Activated T-cell treated with anti-CD3 and anti-CD28 coated beads for 24 hours (primary cell): Measurements from ENCODE around the gene KCNA2.

Experiments
- DNase-seq: peaks from one replicate; pipeline ENCODE4 v3.0.0-alpha.2; 2020; ENCODE audit warnings: low read depth

The KCNA2 gene

DNA sequence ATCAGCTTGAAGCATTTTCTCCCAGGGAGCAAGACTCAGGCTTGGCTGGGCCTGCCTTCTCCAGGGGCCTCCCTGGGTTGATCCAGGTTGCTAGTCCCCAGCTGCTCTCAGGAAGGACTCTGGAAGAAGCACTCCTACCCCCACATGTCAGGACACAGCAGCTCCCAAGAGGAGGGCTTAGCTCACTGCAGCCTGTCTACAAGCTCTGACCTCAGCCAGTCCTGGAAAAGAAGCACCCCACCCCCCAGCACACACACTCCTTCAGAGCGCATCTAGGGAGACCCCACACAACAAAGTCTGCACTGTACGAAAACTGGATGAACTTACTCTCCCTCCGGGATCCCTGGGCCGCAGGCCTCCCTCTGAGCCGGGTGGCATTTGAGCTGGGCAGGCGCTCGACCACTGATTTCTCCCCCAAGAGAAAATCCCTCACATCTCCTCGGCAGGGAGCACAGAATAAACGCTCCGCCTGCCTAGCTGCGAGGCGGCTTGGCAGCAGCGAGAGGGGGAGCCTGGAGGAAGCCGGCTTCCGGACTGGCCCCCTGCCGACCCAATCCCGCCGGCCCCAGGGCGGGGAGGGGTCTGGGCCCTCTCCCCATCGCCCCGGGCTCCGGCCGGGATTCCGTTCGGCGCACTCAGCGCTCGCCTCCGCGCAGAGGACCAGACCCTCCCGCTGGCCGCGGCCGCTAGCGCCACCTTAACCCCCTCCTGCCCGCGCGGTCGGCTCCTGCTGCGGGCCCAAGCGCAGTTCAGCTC lies at the start of gene KCNA2:
KCNA2 (minus strand) TSS at position 458 of the 756 bp plus-strand sequence. CDS start 1,576 bp downstream, outside the sequence.
- DNase-seq, result no peak

DNA sequence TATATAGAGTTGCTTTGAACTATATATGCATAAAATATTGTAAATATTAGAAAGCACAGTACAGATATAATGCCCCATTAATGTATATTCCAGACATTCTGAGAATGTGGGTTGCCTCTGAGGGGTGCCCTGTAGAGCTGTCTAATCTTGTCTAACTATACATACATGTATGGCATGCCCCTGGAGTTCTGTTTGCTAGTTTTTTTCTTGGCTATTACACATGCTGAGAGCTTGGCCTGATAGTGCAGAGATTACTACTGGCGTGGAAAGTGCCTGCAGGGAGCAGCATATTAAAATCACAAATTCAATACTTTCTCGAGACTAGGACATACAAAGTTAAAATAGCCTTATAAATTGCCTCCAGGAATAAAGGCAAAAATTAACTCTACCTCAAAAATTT lies 44.5 kb upstream of the KCNA2 start:
- DNase-seq, result no peak

- DNase-seq, result no peak
Observed at GRCh38 chr1:110648417-110648816, 42.3 kb upstream of the KCNA2 start.

GRCh38 chr1:110647254-110647891 lies 41.2 kb upstream of the KCNA2 start:
- DNase-seq, result no peak

DNA sequence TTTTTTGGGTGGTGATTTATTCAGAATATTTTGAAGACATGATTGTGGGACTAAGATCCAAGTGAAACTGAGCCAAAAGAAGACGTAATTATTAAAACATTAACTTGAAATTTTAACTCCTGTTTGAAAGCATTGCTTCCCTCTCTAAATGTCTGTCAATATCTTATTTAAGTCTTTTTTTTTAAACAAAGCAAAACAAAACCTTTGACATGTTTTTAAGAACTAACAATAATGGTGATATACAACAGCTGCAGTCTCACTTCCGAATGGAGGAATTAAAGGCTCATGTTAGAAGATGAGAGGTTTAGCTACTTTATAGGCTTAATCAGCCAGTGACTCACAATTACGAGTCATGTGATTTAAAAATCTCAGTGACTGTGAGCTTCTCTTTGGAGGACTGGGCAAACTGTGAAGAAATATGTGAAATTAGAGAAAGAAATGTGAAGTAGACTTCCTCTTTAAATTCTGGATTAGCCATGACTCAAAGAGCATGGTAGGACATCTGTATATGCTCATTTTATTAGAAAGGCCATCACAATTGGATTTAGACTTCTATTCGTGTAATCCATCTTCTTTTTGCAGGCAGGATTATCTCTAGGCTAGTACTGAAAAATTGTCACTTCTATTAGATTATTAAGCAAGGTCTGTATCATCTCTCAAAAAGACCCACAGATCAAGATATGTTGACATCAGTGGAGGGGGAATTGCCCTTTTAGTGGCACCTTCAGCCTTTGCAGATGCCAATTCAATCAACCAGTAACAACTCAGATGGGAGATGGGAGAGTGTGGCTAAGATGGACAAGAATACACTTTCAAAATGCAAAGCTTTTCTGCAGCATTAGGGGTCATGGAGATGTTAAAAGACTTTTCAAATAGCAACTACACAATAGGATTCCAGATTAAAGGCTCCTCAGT lies 39.9 kb upstream of the KCNA2 start:
- DNase-seq, result no peak

- no peak for DNase-seq
Observed at GRCh38 chr1:110645211-110645610, 39.1 kb upstream of the KCNA2 start.

DNA sequence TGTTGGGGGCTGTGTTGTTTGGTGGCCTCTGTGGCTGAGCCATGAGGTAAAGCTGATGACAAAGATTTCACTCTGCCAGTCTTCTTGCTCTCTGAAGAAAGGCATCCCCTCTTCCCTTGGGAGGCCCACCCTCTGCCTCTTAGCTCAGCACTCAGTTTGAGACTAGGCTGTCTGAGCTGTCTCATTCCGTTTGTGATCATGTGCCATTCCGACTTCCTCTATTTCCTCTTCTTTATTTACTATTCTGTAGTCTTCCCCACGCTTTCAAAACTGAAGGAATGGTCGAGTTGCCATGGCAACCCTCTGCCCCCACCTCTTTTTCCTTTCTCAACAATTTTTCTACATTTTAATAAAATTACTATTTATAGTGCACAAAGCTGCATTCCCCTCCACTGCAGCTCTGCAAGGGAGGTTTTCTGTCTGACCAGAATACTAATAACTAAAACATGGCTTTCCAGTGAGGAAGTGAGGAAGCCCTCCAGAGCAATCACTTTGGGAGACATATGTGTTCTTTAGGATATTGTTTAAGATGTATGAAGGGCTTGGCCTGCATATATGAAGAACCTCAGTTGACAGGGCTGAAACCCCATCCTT lies 37.8 kb upstream of the KCNA2 start:
- no peak for DNase-seq

DNA sequence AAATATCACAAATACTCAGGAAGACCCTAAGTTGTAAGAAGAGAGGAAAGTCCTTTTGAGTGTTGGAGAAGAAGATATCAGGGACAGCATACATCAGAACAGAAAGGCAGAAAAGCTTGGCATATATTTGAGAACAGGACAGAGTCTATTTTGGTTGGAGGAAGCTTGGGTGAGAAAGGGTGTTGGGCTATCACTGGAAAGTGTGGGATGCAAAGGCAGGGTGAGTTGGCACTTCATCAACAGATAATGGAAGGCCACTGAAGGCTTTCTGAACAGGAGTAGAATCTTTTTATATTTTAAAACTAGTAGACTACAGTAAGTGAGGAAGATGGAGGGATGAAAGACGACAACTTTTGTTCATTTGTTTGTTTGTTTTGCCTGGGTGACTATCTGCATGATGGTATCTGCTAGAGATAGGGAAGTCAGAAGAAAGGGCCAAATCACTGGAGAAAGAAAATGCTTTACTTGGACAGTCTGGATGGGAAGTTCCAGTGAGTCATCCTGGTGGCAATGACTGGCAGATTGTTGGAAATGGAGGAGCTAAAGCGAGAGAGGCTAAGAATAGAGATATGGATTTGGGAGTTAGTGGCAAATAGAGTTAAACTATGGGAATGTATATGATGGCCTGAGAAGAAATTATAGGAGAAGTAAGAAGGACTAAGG lies 33.7 kb upstream of the KCNA2 start:
- no peak for DNase-seq

- DNase-seq, result no peak
Observed at GRCh38 chr1:110638556-110638955, 32.4 kb upstream of the KCNA2 start.

DNA sequence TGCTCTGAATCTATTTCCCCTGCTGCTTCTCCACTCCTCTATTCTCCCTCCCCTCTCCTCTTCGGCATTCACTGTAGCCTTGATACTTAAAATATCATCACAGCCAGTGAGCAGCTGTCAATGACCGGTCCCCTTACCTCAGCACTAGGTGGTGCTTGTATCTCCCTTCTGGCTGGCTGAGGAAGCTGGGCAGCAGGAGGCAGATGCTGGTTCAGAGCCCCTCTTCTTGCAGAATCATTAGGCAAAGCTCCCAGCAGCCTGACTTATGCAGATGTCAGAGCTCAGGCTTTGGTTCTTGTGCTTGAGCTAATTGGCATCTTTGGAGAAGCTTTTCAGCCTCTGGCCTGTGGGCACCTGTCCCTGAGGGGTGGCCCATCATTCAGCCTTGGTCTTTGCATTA lies 31.9 kb upstream of the KCNA2 start:
- no peak for DNase-seq

DNA sequence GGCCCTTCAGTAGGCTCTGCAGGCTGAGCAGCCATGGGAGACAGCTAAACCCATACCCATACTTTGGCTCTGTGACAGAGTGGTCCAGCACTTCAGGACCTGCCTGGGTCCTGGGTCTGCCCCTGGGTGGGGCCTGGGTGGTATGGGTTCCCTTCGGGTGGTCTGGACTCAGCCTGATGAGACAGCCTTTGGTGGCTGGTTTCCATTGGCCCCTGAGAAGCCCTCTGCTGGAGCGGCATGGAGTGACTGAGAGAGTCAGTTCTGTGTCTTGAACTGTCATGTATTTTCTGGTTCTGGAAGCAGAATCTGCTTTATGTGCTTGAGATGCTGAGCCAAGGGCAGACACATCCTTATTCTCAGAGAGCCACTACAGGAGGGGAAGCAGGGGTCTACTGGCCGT lies 31.3 kb upstream of the KCNA2 start:
- no peak for DNase-seq

DNA sequence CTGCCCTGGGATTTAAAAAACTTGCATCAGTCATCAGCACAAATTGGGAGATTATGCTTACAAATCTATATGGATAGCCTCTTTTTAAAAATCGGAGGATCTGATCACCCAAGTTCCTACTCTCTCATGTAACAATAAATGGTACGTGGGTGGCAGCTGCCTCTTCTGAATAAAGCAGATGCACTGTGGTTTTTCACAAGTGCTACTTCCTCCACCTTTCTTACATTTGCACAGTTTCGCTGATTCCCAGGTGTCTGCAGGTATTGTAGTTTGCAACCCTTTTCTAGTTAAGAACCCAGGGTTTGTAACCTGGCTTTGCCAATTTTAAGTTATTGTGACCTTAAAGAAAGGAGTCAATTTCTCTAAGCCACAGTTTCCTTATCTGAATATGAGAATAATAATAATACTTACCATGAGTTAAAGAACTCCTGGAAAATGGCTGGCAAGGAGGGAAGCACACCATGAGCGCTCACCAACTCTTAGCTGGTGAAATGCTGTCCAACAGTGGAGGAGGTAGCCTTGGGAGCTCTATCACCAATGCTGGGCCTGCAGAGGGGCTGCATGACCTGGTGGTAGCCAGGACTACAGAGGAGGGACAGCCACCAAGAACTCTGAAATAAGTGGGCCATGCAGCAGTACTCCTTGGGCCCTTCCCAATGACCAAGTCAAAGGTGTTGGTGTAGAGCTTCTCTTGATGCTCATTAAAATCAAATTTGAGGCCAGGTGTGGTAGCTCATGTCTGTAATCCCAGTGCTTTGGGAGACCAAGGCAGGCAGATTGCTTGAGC lies 30.2 kb upstream of the KCNA2 start:
- DNase-seq, result no peak

DNA sequence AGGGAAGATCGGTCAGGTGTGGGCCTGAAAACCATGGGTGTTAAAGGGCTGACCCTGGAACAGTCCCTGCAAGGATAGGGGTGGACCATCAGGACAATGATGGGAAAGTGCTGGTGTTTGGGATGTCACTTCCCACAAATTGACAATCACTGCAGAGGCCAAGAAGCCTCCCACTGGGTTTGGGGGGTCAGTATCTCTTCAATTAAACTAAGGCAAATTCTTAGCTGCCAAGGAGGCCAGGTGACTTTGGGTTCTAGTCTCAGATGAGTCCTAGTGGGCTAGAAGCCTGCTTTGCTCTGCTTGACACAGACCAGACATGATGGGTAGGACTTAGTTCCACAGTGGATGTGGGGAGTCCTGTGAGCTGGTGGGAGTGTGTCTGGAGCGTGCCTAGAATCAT lies 29.3 kb upstream of the KCNA2 start:
- DNase-seq, result no peak

DNA sequence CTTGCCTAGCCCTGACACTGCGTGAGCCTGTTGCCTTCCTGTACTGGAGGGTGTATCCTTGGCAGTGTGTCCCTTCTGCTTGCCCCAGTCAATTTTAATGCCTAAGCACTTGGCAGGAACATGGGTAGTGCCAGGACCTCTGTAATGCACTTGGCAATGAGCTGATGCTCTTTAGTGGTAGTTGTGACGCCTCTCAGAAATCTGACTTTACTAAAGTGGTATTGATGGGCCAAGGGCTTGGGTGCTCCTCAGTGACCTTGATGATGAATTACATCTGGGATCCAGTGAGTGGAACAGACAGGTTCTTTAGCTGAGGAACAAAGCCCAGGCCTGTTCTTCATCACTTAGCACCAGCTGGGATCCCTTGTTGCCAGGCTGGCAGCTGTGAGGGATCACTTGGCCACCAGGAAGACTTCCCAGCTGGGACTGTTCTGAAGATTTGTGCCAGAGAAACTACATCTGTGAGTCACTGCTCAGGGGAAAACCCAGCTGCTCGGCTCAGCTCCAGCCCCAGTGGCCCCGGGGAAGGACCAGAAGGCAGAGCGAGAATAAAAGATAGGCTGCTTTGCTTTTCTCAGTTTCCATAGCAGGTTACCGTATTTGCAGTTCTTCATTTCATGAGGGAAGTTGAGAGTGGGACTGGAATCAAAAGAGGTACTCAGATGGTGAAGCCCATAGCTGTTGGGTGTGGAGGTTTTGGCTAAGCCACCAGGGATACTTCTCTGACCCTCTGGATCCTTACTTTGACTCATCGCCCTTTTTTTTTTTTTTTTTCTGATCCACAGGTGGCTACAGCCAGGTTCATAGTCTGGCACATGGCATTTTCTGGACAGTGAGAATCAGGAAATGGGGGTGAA lies 28.5 kb upstream of the KCNA2 start:
- DNase-seq, result peak; percentile 71

DNA sequence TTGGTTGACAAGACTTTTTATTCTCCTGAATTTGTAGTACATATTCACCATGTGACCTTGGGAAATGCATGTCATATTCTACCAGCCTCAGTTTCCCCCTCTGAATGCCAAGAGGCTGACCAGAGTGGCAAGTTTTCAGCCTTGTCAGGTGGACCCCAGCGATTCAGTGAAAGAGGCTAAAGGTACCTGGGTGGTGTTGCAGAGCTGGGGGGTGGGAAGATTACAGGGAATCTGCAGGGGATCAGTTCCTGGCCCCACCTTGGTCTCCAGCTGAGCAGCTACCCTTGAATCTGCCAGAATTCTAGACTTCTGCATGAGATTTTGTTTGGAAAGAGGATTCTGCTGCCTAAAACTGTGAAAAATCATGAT lies 27.9 kb upstream of the KCNA2 start:
- no peak for DNase-seq

DNA sequence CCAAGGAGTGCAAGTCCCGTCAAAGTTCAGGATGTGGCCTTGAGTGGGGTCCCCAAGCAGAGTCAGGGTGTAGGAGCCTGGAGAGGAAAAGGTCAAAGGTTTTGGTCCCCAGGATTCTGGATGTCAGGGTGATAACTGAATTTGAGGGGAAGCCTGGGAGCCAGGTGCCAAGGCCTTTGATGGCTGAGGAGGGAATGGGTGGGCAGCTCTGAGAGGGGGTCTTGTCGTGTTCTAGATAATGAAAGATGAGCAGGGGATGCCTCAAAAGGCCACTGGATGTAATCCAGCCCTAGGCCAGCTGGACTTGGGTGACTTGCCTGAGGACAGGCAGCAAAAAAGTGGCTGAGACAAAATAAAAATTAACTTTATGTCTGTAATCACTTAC lies 27.5 kb upstream of the KCNA2 start:
- no peak for DNase-seq

GRCh38 chr1:110631836-110632620 lies 25.9 kb upstream of the KCNA2 start:
- DNase-seq, result no peak

DNA sequence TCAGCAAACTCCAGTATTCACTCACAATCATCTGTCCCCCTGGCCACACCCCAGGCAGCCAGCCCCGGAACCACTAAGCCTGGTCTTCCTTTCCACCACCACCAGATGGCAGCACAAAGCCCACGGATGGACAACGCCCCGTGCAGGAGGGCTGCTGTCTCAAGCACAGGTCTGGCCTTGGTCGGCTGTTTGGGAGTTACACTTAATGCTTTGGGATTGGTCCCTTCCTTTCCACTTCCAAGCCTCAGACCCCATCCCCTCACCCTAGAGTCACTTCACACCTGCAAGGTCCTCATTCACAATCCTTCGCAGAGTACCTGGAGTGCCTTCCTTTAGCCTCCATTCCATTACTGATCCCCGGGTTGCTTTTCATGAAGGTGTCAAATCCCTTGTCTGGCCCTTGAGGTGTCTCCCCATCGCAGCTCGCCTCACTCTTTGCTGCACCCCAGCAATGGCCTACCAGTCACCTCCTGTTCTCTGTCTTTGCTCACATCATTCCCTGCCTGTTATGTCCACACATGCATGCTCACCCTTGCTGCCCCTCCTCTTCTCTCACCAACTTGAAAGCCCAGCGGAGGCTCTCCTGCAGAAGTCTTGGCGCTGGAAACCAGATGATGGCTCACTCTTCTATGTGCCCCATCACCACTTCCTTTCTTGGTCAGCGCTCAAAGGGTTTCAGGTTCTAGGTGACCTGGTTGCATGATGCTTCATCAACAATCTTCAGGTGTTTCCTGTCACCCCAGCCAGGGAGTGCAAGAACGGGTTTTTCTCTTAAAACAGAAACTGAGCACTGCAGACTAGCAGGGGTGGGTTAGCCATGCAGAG lies 24.9 kb upstream of the KCNA2 start:
- peak; percentile 80 for DNase-seq
